Epithelial cell of prostate (primary cell): ENCODE data around the gene SLC6A18.
"Not testable (repeated sequence)": the region's sequence is repeated elsewhere in the genome, so short reads cannot be mapped to it uniquely, and the experiment has no call there.

Source experiments
- DNase-seq: peaks from one replicate; pipeline ENCODE4 v3.0.0-alpha.2; 2011; ENCODE audit warnings: low read depth, low spot score
- H3K27ac ChIP-seq: fragments of 450-650 bp; 2 replicates; pipeline ENCODE4 v1.5.1; 2017; ENCODE audit warnings: mild to moderate bottlenecking

SLC6A18 gene

DNA sequence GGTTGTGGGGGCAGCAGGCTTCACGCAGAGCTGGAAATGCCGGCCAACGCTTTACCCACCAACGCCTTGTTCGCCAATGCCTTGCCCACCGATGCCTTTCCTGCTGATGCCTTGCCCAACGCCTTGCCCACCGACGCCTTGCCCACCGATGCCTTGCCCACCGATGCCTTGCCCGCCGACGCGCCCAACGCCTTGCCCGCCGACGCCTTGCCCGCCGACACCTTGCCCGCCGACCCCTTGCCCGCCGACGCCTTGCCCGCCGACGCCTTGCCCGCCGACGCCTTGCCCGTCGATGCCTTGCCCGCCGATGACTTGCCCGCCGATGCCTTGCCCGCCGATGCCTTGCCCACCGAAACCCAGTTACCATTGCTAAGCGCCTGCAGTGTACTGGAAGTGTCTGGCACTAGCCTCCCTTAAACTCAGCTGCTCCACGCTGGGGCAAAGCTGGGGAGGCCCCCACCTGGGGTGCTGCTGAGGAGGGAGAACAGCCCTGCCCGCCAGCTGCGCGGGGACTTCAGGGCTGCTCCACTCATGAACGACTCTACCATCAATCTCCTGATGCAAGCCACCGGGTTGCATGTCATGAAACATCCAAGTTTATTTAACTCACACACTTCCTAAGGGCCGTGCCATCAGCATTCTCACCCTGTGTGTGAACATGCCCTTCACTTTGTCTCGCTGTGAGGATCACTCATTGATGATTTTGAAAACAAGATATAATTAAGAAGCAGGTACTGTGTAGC, 1.8 kb downstream of the SLC6A18 start:
- no peak overlapping the region for H3K27ac ChIP-seq
- DNase-seq: no peak

DNA sequence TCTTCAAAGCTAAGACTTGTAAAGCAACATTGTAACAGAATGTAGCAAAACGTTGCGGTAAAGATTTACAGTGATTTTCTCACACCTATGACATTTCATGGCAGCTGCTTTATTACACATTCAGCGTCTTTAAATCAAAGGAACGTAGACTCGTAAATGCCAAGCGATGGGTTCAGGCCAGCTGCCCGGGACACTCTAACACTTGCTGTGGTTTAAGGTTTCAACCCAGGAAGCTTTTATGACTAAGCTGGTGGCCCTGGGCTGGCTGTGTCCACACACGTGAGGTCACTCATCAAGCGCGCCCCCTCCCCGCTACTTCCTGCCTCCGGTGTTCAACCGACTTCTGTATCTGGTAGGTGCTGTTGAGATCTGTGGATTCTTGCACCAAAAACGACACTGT, 2.5 kb downstream of the SLC6A18 start:
- DNase-seq: no peak
- H3K27ac ChIP-seq: no peak overlapping the region

DNA sequence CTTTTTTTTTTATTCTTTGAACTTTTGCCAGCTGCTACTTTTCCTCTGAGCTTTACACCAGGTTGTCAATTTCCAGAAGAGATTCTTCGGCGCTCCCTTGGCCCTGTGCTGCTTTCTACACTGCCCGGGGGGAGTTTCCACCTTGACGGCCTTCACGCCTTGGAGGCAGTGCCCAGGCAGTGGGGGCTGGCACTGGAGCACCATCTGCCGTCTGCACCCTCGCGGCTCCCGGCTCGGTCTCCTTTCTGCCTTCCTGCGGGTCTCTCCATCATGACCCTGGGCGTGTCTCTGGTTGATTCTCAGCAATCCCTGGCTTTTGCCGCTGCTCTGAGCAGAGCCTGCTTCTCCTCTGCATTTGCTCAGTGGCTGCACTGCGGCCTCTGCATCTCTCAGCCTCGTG, 2.9 kb downstream of the SLC6A18 start:
- H3K27ac ChIP-seq: no peak overlapping the region
- no peak for DNase-seq

DNA sequence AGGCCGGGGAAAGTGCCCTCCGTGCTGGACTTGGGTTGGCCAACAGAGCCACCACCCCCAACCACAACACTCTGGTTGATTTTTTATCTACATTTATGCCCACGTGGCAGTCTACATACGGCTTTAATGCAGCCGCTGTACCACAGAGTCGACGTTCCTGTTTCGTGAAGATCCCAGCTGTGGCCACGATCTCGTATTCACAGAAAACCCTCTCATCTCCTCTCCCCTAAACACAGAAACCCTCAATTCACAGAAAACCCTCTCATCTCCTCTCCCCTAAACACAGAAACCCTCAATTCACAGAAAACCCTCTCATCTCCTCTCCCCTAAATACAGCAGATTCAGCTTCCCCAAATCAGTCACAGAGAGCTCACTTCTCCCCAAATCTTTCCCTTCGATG, 3.8 kb downstream of the SLC6A18 start:
- H3K27ac ChIP-seq, DNase-seq: not testable (repeated sequence)

DNA sequence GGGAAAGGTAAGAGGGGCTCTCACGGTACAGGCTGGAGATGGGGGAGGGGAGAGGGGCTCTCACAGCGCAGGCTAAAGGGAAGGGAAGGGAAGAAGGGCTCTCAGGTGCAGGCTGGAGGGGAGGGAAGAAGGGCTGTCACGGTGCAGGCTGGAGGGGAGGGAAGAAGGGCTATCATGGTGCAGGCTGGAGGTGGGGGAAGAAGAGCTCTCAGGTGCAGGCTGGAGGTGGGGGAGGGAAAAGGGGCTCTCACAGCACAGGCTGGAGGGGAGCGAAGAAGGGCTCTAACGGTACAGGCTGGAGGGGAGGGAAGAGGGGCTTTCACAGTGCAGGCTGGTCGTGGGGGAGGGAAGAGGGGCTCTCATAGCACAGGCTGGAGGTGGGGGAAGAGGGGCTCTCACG, 4.6 kb downstream of the SLC6A18 start:
- no peak for DNase-seq
- H3K27ac ChIP-seq: no peak overlapping the region

DNA sequence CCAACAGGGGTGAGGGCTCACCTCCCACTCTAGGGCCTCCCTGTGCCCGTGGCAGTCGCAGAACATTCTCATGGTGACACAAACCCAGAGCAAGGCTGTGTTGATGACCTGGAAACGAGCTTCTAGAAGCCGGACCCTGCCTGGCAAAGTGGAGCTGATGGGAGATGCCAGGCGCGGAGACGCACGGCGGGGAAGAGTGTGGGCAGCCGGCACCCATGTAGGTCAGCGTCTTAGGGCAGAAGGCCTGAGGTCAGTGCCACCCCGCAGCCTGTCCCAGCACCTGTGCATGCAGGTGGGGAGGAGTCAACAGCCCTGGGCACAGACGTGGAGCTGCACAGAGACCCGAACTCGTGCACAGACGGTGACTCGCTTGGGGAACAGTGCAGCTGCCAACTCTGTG, 5.4 kb downstream of the SLC6A18 start:
- no peak overlapping the region for H3K27ac ChIP-seq
- DNase-seq: no peak

DNA sequence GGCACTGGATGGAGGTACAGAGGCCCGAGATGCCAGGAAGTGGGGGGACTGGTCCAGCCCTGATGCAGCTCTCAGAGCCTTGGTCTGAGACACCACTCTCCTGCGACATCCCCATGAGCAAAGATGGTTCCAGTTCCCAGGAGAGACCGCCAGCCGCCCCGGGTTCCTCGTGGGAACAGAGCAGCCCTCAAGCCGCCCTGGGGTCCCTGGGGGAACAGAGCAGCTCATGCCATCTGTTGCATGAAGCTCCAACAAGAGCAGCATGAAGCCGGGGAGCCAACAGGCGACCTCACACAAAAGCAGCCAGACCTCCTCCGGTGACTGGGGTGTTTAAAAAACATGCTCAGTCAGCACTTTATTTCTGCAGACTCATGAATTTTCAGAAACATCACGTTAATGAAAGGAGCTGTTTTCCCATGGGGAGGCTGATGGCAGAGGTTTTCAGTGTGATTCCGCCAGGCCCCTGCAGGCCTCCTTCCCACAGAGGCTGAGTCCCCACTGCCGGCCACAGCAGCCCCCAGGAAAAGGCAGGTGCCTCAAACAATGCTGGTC, 6.2 kb downstream of the SLC6A18 start:
- no peak for DNase-seq
- H3K27ac ChIP-seq: no peak overlapping the region

DNA sequence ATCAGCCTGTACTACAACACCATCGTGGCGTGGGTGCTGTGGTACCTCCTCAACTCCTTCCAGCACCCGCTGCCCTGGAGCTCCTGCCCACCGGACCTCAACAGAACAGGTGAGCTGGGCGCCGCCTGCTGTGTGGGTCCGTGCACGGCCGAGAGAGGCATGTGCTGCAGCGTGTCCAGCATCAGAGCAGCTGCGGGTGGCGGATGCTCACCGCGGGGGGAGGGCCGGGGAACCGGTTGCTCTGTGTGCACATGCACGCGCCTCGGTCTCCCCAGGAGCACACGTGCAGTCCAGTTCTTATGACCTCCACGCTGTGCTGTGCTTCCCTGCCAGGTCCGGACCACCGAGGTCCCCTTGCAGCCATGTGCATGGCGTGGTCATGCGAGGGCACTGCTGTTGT, 7.6 kb downstream of the SLC6A18 start:
- DNase-seq: no peak
- H3K27ac ChIP-seq: no peak overlapping the region

DNA sequence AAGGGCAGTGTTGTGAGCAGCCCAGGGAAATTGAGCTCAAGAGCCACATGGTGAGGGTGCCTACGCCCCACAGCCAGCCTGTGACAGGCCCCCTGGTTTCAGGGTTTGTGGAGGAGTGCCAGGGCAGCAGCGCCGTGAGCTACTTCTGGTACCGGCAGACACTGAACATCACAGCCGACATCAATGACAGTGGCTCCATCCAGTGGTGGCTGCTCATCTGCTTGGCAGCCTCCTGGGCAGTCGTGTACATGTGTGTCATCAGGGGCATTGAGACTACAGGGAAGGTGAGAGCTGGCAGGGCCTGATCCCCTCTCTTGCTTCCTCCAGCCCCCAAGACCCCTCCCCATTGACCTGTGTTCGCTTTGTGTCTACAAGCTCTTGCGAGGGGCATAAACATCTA, 10.2 kb downstream of the SLC6A18 start:
- no peak for DNase-seq
- no peak overlapping the region for H3K27ac ChIP-seq

DNA sequence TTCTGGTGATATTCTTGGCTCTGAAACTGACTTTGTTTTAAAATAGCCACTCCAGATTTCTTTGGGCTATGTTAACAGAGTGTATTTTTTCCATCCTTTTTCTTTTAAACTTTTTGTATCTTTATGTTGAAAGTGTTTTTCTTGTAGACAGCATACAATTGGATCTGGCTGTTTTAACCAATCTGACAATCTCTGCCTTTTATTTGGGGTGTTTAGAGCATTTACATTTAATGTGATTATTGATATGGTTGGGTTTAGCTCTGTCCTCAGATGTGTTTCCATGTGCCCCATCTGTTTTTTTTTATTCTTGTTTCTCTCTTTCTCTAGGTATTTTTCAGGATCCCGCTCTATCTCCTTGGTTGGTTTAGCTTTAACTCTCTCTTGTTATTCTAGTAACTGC, 10.7 kb downstream of the SLC6A18 start:
- DNase-seq: no peak

DNA sequence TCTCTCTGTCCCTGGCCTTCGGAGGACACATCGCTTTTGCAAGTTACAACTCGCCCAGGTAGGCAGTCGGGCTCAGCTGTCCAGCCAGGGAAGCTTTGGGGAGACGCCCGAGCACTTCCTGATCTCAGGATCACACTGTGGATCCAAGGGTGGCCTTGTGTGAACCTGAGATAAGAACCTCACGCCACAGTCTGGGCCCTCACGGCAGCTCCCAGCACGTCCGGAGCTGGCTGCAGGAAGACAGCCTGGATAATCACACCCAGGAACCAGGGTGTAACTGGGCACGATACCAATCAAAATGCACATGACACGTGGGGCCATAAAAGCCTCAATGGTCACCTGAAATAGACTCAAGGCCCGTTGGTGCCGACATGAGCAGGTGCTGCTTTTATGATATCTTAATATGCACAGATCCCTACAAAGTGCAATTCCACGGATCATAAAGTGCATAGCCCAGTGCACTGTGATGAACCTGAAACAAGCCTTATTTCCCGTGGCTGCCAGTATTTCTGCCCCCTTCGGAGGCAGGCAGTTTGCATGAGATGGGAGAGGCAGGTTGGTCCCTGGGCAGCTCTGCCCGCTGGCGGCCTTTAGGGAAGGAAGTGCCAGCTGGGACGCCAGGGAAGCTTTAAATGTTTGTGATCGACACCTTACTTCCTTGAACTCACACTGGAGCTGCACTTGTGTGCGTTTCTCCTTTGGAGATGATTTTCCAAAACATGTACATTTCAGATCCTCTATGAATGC, 14.5 kb downstream of the SLC6A18 start:
- no peak overlapping the region for H3K27ac ChIP-seq
- no peak for DNase-seq

More for the DNA sequence above, 10.7 kb downstream of the SLC6A18 start:
- H3K27ac ChIP-seq: no peak overlapping the region

DNA sequence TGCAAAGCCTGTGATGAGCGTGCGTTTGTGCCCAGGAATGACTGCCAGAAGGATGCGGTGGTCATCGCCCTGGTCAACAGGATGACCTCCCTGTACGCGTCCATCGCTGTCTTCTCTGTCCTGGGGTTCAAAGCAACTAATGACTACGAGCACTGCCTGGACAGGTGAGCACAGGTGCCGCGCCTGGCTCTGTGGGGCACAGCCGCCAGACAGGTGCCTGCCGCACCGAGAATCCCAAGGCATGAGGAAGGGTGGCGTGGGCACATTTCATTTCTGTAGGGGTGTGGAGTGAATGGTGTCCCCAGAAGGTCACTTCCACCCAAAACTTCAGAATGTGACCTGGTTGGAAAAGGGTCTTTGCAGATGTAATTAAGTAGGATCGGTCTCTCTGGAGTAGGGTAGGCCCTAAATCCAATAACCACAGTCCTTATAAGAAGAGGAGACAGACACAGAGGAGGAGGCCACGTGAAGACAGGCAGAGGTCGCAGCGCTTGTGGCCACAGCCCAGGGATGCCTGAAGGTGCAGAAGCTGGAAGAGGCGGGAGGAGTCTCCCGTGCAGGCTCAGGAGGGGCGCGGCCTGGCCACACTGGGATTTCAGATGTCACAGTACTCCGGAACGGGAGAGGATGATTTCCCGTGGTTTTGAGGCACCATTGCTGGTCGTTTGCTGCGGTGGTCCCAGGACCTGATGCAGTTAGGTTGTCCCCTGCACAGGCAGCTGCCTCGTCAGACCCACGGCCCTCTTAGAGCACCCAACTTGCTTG, 15.5 kb downstream of the SLC6A18 start:
- no peak for DNase-seq
- H3K27ac ChIP-seq: no peak overlapping the region

DNA sequence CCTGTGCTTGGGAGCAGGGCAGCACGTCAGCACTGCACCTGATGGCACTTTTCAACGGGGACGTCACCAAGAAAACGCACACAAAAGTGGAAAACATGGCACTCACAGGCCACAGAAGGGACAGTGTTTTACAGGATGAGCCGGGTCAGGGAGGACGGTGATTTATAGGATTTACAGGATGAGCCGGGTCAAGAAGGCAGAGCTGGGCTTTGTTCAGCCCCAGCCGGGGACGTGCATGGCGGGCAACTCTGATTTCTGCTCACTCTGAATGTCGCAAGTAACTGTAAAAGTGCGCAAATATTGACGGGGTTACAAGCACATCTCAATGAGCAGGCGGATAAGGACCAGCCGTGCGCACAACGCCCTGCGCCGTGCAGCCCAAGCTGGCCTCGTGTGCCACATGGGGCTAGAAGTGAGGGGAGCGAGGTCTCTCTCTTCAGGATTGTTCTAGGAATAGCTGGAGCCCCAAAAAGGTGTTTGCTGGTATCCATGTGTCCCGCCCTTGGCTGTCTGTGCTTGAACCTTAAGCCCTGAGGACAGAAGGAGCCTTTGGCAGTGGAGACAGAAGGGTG, 16.4 kb downstream of the SLC6A18 start:
- no peak overlapping the region for H3K27ac ChIP-seq
- DNase-seq: no peak

DNA sequence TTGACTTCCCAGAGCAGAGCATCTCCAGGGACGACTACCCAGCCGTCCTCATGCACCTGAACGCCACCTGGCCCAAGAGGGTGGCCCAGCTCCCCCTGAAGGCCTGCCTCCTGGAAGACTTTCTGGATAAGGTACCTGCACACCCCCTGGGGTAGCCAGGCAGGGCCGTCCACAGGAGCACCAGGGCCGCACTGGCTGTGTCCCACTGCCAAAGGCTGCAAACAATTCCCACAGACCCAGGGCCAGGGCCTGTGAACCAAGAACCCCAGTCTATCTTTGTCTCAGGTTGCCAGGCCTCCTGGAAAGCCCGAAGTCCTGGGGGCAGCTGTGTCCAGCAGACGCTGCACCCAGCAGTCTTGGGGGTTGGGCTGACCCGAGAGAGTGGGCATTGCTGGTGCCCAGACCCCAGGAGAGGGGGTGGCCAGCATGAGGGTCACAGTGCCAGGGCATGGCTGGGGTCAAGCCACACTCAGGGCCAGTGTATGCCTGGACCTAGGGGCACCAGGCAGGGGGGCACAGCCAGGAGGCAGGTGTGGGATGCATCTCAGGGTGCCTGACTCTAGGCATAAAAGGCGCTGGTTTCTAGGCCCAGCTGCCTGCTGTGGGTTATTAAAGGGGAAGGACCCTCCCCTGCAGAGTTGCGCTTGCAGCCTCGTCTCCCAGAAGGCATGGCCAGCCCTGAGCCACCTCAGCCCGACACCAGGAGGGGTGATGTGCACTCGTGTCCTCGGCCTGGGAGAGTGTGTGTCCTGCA, 17.7 kb downstream of the SLC6A18 start:
- DNase-seq: no peak
- no peak overlapping the region for H3K27ac ChIP-seq

DNA sequence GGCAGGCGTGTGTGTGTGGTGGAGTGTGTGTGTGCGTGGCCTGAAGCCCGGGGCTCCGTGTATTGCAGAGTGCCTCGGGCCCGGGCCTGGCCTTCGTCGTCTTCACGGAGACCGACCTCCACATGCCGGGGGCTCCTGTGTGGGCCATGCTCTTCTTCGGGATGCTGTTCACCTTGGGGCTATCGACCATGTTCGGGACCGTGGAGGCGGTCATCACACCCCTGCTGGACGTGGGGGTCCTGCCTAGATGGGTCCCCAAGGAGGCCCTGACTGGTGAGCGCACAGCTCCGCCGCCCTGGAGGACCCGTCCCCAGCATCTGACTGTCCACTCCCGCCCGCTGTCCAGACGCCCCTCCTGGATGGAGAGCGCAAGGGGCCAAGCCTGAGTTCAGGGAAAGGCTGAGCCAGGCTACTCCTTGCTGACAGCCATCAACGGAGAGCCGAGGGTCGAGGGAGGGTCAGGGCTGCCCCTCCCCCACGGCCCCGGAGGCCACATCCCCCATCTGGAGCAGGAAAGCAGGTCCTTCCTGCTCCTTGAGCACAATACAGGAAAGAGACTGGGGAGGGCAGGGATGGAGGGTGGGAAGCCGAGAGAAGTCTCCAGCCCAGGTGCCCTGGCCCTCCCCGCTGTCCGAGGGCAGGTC, 18.4 kb downstream of the SLC6A18 start:
- no peak overlapping the region for H3K27ac ChIP-seq
- no peak for DNase-seq

DNA sequence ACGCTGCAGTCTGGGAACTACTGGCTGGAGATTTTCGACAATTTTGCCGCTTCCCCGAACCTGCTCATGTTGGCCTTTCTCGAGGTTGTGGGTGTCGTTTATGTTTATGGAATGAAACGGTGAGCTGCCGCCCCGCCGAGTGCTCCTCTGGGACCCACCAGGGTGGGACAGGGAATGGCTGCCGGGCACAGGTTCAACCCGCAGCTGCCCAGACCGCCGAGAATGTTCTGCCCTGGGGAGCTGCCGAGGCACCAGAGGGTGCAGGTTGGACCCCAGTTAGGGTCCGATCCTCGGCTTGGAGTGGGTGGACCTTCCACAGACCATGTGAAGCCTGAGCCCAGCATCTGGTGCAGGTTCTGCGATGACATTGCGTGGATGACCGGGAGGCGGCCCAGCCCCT, 19.1 kb downstream of the SLC6A18 start:
- no peak for DNase-seq
- H3K27ac ChIP-seq: no peak overlapping the region

DNA sequence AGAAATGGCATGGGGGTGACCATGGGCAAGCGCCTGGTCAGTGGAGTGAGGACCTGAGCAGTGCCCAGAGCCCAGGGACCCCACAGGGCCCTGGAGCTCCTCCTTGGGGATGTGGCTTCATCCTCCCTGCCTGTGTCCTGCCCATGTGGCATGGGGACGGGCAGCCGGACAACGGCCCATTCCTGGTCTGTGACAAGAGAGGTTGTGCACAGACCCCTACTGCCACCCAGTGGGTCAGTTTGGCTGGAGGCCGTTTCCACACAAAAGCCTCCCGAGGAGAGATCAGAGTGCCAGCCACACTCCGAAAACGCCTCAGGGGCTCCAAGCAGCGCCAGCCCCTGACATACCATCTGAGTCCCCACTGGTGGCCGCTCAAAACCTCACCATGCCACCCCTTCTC, 19.8 kb downstream of the SLC6A18 start:
- DNase-seq: no peak
- no peak overlapping the region for H3K27ac ChIP-seq

DNA sequence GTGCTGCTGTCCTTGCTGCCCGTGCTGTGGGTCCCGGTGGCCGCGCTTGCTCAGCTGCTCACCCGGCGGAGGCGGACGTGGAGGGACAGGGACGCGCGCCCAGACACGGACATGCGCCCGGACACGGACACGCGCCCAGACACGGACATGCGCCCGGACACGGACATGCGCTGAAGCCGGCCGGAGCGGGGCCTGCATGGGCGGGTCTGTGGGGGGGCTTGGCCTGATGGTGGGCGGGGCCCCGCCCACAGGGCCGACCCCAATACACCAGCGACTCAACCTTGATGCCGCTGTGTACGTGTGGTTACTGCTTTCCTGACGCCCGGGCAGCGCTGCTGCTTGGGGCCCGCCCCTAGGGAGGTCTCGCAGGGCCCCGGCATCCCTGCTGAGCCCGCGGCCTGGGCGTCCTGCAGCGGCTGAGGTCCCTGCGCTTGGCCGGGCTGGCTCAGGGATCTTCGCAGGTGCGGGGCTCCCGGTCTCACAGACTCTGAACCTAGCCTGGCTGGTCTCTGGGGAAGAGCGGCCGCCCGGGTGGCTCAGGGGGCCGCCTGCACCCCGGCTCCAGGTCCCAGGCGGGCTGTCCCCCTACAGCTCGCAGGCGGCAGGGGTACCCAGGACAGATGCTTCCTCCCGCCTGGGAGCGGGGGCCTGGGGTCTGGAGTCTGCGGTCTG, 20.9 kb downstream of the SLC6A18 start:
- no peak for DNase-seq

More for the DNA sequence above, 20.9 kb downstream of the SLC6A18 start:
- no peak overlapping the region for H3K27ac ChIP-seq
